T-helper 2 cell treated with Interferon-gamma antibody and Interleukin-4, amounts not matched to agents 100 ng/mL and 5 ng/mL, for 36 hours (primary cell): ENCODE results near the gene APOB. TPM values are rescaled to one million over a fixed set of nuclear protein-coding genes. Genes with fewer than 3 reads are reported as not detected.

ENCODE experiments used
- intact Hi-C: fragments of 100-400 bp; cut with micrococcal nuclease; formaldehyde crosslinking; loops from one replicate; pipeline ENCODE4 v1.15.1; 2023
- total RNA-seq: library from RNA; stranded (reverse); gene quantifications from 2 replicates; pipeline ENCODE4 v1.2.3, GENCODE V29; 2022

The APOB gene
- total RNA-seq, 1 donor from 2014 or later = not detected

GRCh38 chr2:20985062-20985461, 58.8 kb downstream of the APOB start:
- intact Hi-C loops = no loop called here

GRCh38 chr2:20984408-20984807, 59.5 kb downstream of the APOB start:
- intact Hi-C loops = no loop called here

- intact Hi-C loops = no loop called here
These were observed 60.0 kb downstream of the APOB start for GRCh38 chr2:20983844-20984243.

- intact Hi-C loops = no loop called here
These were observed 61.0 kb downstream of the APOB start for GRCh38 chr2:20982861-20983260.

GRCh38 chr2:20977520-20978180, 66.2 kb downstream of the APOB start:
- intact Hi-C loops = no loop called here

GRCh38 chr2:20976527-20976926, 67.3 kb downstream of the APOB start:
- intact Hi-C loops = no loop called here

GRCh38 chr2:20972792-20973565, 70.9 kb downstream of the APOB start:
- intact Hi-C loops = no loop called here

- intact Hi-C loops = no loop called here
These were observed 71.8 kb downstream of the APOB start for GRCh38 chr2:20972110-20972509.

GRCh38 chr2:20970068-20970467, 73.8 kb downstream of the APOB start:
- intact Hi-C loops = no loop called here

GRCh38 chr2:20966061-20966595, 77.7 kb downstream of the APOB start:
- intact Hi-C loops = no loop called here

- intact Hi-C loops = no loop called here
These were observed 78.7 kb downstream of the APOB start for GRCh38 chr2:20965221-20965620.

- intact Hi-C loops = loop anchor here (1.0 to 2.0 kb wide), 2 partner anchors 183 to 303 kb away; no protein-coding TSS in a partner anchor
These were observed 80.0 kb downstream of the APOB start for GRCh38 chr2:20963867-20964266.

- intact Hi-C loops = loop anchor here (1.0 to 2.0 kb wide), 2 partner anchors 182 to 302 kb away; no protein-coding TSS in a partner anchor
These were observed 80.8 kb downstream of the APOB start for GRCh38 chr2:20962939-20963557.

GRCh38 chr2:20961858-20962257, 82.0 kb downstream of the APOB start:
- intact Hi-C loops = loop anchor here (2.0 kb wide), 1 partner anchor 181 kb away; no protein-coding TSS in a partner anchor

GRCh38 chr2:20960003-20960402, 83.9 kb downstream of the APOB start:
- intact Hi-C loops = no loop called here

GRCh38 chr2:20959252-20959651, 84.6 kb downstream of the APOB start:
- intact Hi-C loops = no loop called here

- intact Hi-C loops = no loop called here
These were observed 85.9 kb downstream of the APOB start for GRCh38 chr2:20957788-20958525.

- intact Hi-C loops = no loop called here
These were observed 88.4 kb downstream of the APOB start for GRCh38 chr2:20955277-20956026.

GRCh38 chr2:20953146-20953824, 90.6 kb downstream of the APOB start:
- intact Hi-C loops = no loop called here
